PFSK-1 (cell line): Measurements from ENCODE around the gene MIAT.

Experiments used
- FOXP2 ChIP-seq: optimal IDR thresholded peaks from 2 replicates; pipeline ENCODE3; 2011; ENCODE audit warnings: borderline replicate concordance, control low read depth, inconsistent platforms; ENCODE audit not compliant: insufficient read depth; ENCODE audit errors: extremely low read length, extremely low read depth
- POLR2AphosphoS5 ChIP-seq: IDR thresholded peaks from 2 replicates; pipeline ENCODE4 v1.6.1; 2012; ENCODE audit warnings: low read depth, mild to moderate bottlenecking, control low read depth, low read length, moderate library complexity
- SIN3A ChIP-seq: IDR thresholded peaks from 2 replicates; pipeline ENCODE4 v1.6.1; 2012; ENCODE audit warnings: mild to moderate bottlenecking, low read length, moderate library complexity, borderline replicate concordance; ENCODE audit not compliant: insufficient read depth
- TAF1 ChIP-seq: IDR thresholded peaks from 2 replicates; pipeline ENCODE4 v1.6.1; 2012; ENCODE audit warnings: low read length, control low read depth, borderline replicate concordance; ENCODE audit not compliant: insufficient read depth
- TF ChIP-seq, protein P1 (sequence below), 2 experiments: IDR thresholded peaks; 2 replicates each; pipeline versions ENCODE4 v1.6.1 to v1.8.0; 2011 to 2012; ENCODE audit warnings: low read depth in 2 of 2, low read length in 2 of 2, control low read depth in 1 of 2, inconsistent platforms in 1 of 2, mild to moderate bottlenecking in 1 of 2, moderate library complexity in 1 of 2; ENCODE audit not compliant: insufficient read depth in 1 of 2

MIAT gene

DNA sequence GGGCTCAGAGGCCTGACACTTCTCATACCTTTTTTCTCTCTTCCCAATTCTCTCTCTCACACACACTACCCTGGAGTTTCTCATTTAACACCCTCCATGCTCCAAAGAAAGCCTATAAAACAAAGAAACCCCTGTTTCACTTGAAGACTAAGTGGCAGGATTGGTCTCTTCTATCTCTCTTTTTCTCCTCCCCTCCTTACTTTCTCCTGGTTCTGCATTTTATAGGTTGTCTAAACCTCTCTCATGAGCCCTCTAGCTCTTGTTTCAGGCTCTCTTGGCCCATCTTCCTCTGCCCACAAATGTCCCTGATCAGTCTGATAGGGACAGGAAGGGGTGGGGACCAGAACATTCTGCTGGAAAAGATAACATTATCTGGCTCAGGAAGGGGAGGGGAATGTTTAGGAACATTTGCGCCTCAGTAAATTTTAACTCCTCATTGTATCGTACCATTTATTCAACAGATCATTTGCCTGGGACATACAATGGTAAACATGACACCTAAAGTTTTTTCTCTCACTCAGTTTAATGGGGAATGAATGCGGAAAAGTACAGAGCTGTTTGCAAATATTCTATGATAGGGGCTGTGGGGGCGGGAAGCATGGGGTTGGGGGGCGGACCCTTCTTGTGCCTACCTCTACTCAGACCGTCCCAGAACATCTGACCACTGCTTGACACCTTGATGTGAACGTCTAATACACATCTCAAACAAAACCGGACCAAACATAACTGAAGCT is 24.8 kb upstream of the MIAT start:
- TF ChIP-seq FOXP2 (no peak), SIN3A (no peak), TAF1 (no peak), POLR2AphosphoS5 (no peak)
- TF ChIP-seq, protein P1, sequence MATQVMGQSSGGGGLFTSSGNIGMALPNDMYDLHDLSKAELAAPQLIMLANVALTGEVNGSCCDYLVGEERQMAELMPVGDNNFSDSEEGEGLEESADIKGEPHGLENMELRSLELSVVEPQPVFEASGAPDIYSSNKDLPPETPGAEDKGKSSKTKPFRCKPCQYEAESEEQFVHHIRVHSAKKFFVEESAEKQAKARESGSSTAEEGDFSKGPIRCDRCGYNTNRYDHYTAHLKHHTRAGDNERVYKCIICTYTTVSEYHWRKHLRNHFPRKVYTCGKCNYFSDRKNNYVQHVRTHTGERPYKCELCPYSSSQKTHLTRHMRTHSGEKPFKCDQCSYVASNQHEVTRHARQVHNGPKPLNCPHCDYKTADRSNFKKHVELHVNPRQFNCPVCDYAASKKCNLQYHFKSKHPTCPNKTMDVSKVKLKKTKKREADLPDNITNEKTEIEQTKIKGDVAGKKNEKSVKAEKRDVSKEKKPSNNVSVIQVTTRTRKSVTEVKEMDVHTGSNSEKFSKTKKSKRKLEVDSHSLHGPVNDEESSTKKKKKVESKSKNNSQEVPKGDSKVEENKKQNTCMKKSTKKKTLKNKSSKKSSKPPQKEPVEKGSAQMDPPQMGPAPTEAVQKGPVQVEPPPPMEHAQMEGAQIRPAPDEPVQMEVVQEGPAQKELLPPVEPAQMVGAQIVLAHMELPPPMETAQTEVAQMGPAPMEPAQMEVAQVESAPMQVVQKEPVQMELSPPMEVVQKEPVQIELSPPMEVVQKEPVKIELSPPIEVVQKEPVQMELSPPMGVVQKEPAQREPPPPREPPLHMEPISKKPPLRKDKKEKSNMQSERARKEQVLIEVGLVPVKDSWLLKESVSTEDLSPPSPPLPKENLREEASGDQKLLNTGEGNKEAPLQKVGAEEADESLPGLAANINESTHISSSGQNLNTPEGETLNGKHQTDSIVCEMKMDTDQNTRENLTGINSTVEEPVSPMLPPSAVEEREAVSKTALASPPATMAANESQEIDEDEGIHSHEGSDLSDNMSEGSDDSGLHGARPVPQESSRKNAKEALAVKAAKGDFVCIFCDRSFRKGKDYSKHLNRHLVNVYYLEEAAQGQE (IDR thresholded peaks at IDR 0.05; ENCODE audit: insufficient read depth in 1 of 2, low read depth in 2 of 2, low read length in 2 of 2), result no peak

DNA sequence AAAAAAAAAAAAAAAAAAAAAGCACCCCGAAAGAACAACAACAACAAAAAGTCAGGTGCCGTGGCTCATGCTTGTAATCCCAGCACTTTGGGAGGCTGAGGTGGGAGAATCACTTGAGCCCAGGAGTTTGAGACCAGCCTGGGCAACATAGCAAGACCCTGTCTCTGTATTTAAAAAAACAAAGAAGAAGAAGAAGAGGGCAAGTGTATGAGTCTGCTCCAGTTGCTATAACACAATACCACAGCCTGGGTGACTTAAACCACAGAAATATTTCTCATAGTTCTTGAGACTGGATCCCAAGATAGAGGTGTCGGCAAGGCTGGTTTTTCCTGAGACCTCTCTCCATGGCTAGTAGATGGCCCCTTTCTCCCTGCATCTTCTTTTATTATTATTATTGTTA is 23.2 kb upstream of the MIAT start:
- TF ChIP-seq TAF1, result no peak
- TF ChIP-seq FOXP2, result no peak

DNA sequence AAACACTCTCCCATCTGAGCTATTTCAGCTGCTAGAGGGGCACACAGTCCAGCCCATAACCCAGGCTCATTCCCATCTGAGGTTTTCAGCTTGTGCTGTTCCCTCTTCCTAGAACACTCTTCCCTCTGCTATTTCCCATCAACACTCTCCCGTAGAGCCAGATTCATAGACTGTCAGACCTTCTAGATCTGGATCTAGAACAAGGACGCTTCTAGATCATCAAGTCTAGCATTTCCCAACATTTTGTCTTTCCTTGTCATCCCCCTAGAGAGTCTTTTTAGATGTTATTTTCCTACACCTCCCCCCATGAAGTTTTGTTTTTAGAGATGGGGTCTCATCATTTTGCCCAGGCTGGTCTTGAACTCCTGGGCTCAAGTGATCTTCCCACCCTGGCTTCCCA is 22.3 kb upstream of the MIAT start:
- TF ChIP-seq TAF1 (no peak), FOXP2 (no peak), SIN3A (no peak), POLR2AphosphoS5 (no peak)
- TF ChIP-seq, protein P1 (IDR thresholded peaks at IDR 0.05; ENCODE audit: insufficient read depth in 1 of 2, low read depth in 2 of 2, low read length in 2 of 2), result no peak

DNA sequence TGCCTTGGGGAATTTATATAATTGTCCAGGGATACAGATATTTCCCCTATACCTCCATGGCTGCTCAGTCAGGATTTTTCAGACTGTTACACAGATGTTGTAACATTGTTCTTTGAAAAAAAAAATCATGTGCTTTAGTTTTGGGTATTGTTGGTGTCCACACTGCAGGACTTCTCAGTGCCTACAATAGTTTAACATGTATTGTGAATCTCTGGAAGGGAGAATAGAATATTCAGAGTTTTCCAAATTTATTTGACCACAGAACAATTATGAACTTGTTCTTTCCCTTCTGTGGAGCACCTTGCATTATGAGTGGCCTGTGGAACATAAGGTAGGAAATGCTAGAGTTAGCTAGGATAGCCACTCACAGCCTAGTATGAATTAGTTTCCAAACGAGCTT is 21.1 kb upstream of the MIAT start:
- no peak for TF ChIP-seq POLR2AphosphoS5
- no peak for TF ChIP-seq FOXP2
- TF ChIP-seq TAF1, result no peak
- TF ChIP-seq, protein P1 (IDR thresholded peaks at IDR 0.05; ENCODE audit: insufficient read depth in 1 of 2, low read depth in 2 of 2, low read length in 2 of 2), result no peak
- TF ChIP-seq SIN3A, result no peak

DNA sequence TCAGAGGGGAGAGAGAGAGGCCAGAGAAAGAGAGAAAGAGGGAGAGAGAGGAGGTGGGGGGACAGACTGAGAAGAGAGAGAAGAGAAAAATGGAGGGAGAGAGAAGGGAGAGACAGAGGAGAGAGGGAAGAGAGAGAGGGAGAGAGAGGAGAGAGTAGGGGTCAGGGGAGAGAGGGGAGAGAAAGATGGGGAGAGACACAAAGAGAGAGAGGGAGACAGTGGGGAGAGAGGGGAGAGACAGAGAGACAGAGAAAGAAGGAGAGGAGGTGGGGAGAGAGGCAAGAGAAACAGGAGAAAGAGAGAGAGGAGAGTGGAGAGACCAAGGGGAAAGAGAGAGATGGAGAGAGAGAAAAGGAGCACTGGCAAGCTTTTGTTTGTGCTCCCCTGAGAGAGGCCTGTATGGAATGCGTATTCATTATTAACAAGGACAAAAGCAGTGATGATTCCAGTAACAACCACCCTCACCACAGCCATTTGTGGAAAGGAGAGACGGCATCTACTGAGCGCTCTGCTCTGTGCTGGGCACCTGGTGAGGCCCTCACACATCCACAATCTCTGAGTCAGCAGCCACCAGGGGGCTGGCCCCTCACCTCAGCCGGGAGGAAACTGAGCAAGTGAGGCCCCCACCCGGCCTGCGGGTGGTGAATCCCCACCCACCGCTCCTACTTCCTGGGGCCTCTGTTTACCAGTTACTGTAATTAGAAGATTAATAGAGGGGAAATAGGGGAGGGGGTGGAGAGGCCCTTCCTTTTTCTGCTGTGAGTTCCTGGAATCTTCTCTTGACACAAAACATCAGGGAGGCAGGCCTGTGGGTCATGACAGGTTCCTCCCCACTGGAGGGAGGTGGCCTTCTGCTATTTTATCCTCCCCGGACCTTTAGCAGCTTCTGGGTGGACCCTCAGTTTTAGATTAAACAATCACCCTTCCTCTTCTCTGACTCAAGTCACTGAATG is 14.6 kb upstream of the MIAT start:
- TF ChIP-seq POLR2AphosphoS5 (no peak), SIN3A (no peak), TAF1 (no peak), FOXP2 (no peak)
- TF ChIP-seq, protein P1 (IDR thresholded peaks at IDR 0.05; ENCODE audit: insufficient read depth in 1 of 2, low read depth in 2 of 2, low read length in 2 of 2), result no peak
